ENCODE results near the gene SDS.

SDS gene

DNA sequence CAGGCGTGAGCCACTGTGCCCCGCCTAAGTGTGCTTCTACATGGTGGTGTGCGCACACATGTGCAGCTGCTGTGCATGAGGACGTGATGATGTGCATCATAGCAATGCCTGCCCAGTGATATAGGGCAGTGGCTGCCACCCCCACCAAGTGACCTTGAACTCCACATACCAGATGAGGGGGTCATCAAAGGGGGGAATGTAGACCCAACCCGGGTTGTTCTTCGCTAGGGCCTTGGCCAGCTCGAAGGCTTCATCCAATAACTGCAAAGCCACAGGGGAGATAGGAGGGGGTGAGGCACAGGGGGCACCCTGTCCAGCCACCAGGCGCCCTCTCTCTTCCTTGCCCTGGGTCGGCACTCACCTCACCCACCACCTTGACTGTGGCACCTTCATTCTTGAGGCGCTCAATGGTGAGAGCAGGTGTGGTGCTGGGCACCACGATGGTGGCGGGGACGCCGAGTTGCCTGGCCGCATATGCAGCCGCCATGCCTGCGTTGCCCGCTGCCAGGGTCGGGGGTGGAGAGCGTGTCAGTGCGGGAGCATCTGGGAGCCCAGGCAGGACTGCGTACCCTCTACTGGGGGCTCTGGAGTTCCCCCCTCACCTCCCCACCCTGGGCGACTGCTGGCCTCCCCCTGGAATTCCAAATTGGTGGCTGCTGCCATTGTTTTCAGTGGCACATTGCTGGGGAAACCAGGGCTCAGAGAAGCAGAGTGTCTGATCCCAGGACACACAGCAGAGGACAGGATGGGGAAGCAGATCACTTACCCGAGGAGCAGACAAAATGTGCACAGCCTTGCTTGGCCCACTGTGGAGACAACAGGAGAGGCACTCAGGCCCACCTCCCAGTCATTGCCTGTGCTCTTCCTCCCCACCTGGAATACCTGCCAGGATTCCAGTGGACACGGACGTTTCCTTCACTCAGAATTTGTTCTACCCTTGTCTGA lies 5.1 kb downstream of the SDS start:
- DNase-seq = no peak

DNA sequence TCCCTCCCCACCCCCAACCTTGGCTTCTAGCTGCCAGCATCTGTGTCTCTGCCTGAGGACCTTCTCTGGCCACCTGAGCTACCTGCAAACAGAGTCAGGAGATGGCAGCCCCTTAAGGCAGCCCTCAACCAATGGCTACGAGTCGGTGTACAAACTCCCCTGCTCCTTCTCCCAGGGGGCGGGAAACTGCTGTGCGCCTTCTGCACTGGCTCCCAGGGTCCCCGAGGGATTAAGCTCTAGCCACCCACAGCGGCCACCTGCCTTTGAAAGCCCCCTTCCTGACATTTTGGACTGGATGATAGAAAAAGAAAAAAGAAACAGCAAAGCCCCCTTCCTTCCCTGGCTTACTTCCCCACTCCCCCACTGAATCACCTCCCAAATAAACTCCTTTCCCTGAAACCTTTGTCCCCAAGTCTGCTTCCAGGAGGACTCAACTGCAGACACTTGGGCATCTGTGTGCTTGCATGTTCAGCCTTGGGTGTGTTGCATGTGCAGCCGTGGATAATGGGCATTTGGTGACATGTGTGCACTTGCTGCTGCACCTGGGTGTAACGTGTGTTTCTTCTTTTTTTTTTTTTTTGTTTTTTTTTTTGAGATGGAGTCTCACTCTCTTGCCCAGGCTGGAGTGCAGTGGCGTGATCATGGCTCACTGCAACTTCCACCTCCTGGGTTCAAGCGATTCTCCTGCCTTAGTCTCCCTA lies 6.0 kb downstream of the SDS start:
- DNase-seq = no peak

DNA sequence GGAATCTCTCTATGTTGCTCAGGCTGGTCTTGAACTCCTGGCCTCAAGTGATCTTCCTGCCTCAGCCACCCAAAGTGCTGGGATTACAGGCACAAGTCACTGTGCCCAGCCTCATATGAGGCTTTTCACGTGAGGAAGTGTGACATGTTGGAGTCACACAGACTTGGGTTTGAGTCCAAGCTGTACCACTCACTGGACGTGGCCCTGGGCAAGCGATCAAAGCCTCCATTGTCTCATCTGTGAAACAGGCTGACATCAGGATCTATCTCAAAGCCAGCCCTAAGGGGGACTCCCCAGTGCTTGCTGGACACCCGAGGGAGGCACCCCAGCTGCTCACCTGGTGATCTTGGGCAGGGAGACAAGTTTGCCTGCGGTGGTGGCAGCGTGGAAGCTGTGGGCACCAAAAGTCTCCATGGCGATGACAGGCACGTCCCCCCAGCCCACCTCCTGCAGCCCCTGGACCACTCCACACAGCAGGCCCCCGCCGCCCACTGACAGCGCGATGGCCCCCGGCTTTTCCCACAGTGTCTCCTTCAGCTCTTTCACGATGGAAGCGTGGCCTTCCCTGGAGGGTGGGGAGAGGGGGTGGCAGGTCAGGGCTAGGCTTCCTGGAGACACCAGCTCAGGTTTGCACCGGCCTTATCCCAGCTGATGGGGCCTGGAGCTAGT lies 6.7 kb downstream of the SDS start:
- DNase-seq = no peak

DNA sequence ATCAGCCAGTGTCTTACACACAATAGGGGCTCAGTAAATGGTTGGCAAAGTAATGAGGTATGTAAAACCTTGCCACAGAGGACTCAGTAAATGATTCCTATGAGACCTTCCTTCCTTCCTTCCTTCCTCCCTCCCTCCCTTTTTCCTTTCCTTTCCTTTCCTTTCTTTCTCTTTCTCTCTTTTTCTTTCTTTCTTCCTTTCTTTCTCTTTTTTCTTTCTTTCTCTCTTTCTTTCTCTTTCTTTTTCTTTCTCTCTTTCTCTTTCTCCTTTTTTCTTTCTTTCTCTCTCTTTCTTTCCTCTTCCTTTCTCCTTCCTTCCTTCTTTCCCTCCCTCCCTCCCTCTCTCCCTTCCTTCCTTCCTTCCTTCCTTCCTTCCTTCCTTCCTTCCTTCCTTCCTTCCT lies 7.5 kb downstream of the SDS start:
- DNase-seq = no peak

DNA sequence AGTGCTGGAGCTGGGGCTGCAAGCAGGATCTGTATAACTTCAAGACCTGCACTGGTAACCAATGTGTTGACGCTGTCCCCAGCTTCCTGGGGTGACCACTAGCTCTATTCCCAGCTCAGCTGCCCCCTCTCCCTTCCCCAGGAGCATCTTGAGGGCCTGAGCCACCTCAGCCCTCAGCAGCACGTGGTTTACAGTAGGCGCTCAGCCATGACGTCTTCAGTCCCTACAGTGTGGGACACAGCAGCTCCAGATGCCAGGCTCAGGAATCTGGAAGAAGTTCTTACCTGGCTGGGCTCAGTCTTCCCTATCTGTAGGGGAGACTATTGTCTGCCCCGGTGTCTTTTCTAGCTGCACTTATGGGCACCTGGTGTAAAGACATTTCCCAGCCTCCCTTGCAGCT lies 8.6 kb downstream of the SDS start:
- no peak for DNase-seq

DNA sequence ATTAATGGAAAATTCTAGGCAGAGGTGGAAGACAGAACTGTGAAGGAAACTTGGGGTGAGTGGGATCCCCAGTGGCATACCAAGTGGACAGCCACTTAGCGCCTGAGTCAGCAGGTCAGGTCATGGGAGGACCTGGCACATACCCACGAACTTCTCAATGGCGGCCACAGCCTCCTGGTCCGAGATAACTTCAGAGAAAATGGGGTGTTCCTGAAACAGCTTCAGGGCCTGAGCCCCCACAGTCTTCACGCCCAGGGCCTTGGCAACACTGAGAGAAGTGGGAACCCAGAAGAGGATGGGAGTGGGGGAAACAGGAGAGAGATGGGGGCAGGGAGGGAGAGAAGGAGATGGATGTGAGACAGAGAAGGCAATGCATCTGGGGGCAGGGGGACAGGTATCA lies 9.9 kb downstream of the SDS start:
- DNase-seq = no peak

DNA sequence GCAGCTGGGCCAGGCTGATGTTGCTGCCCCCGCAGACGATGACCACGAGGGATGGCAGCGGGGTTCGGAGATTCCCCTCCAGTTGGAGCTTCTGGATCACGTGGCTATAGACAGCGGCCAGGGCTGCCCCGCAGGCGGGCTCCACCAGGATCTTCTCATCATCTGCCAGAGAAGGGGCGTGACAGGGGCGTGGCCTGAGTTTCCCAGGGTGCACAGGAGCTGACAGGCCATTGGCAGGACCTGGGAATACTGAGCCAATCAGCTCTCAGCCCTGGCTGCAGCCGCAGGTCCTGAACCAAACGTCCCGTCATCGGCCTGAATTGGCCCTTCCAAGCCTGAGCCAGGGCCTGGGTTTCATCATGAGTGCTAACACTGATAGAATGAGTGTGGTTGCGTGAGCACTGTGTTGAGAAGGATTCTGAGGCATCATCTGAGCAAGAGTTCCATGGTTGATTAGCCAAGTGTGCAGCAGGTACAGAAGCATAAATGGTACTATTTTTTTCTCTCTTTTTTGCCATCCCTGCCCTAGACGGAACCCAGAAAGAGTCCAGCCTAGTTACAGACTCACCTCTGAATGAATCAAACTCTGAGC lies 10.6 kb downstream of the SDS start:
- no peak for DNase-seq

DNA sequence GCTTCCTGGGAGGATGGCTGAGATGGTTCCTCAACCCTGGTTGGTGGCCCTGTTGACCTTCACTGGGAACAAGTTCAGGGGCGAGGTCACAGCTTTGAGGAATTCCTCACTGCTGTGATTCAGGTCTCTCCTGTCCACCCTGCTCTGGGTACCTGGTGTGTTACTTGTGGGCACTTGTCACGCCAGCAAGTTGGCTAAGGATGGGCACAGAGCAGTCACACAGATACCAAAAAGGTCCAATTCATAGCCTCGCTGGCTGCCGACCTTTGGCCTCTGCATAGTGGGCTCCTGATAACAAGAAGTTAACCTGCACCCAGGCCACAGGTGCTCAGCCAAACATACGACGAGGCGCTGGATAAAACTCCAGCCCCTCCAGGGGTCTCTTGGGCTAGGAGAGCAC lies 11.2 kb downstream of the SDS start:
- DNase-seq = no peak

DNA sequence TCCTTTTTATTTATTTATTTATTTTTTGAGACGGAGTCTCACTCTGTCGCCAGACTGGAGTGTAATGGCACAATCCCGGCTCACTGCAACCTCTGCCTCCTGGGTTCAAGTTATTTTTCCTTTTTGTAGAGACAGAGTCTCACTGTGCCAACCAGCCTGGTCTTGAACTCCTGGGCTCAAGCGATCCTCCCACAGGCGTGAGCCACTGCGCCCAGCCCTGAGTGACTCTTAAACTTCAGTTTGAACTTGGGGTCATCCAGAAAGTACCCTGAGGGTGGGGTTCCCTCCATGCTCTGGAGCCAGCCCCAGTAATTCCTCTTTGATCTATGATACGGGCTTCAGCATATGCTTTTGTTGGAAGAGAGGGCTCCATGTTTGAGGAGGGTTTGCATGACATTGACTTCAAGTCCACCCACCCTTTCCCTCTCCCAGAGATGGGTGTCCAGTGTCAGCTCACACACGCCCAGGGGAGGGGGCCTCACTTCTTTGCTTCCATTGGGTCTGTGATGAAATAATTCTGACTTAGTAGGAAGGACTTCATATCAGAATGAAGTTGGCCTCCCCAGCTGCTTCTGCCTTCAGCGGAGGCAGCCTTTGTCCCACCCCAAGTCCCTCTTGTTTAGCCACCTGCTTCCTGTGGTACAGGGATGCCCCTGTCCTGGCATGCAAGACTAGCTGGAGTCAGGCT lies 11.9 kb downstream of the SDS start:
- DNase-seq = no peak

DNA sequence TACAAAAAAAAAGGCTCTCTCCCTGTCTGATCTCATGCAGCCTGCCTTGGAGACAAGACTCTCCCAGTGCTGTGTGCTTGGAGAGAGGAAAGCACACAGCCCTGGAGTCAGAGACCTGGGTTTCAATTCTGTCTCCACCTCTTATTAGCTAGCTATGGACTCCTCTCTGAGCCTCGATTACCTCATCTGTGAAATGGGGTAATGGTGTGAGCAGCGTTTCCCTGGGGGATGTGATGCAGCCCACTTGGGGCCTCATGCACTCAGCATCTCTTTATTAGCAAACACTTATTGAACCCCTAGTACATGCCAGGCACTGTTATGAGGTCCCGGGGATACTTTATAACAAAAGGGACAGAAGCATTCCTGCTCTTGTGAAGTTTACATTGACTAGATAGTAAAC lies 12.5 kb downstream of the SDS start:
- DNase-seq = no peak

DNA sequence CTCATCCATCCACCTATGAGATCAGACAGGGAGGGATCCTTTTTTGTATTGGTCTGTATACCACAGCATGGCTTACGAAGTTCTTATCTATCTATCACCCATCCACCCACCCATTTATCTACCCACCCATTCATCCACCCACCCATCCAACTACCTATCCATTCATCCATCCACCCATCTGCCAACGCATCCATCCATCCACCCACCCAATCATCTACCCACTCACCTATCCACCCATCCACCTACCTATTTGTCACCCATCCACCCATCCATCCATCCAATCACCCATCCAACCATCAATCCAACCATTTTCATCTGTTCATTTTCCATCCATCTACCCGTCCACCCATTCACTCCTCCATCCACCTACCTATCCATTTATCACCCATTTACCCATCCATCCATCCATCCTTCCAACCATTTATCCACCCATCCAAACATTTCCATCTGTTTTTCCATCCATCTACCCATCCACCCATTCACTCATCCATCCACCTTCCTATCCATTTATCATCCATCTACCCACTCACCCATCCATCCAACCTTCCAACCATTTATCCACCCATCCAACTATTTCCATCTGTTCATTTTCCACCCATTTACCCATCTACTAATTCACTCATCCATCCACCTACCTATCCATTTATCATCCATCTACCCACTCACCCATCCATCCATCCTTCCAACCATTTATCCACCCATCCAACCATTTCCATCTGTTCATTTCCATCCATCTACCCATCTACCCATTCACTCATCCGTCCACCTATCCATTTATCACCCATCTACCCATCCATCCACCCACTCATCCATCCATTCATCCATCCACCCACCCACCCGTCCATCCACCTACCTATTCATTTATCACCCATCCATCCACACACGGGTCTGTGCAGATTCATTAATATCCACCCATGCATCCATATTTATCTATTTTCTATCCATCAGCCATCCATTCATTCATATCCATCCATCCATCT lies 13.3 kb downstream of the SDS start:
- no peak for DNase-seq

DNA sequence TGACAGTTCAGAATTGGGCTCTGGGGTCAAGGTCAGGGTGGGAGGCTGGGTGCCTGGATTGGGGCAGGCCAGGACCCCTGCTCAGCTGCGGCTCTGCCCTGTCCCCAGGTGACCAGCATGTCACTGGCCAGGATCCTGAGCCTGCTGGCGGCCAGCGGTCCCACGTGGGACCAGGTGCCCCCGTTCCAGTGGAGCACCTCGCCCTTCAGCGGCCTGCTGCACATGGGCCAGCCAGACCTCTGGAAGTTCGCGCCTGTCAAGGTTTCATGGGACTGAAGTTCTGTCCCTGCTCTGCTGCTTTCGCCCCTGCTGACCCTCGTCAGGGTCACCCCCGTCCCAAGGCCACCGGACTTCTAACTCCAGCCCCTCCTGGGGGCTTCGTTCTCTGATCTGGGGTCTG lies 15.3 kb downstream of the SDS start:
- no peak for DNase-seq

DNA sequence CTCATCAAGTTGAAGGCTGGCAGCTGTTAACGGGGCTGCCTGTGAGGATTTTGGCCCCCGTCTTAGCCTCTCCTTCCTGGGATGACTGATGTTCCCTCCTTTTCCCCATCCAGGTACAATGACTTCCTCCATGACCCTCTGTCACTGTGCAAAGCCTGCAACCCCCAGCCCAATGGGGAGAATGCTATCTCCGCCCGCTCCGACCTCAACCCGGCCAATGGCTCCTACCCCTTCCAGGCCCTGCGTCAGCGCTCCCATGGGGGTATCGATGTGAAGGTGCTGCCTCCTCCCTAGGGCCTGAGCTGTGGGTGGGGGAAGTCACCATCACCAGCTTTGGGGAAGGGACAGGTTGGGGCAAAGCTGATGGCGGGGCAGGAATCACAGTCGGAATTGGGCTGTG lies 16.1 kb downstream of the SDS start:
- no peak for DNase-seq

DNA sequence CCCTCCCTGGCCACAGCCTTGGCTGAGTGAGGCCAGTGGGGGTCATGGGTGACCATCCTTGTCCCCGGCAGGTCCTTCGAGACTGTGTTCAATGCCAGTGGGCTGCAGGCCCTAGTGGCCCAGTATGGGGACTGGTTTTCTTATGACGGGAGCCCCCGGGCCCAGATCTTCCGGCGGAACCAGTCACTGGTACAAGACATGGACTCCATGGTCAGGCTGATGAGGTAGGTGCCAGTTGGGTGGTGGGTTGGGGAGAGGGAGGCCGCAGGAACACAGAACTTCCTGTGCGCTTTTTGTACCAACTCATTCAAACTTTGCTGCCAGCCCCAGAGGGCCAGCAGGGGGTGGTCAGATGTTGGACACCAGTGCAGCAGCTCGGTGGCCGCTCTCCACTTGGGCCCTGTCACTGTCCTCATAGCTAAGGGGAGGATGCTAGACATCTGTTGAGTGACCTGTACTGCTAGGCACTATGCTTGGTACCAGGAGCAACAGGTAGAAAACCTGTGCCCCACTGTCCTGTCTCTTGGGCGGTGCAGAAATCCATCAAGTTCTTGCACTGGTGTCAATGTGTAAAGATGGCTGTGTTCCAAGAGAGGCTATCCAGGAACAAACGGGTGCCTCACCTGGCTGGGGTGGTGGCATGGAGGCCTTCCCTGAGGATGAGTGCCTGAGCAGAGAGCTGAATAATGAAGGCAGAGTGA lies 16.7 kb downstream of the SDS start:
- no peak for DNase-seq

DNA sequence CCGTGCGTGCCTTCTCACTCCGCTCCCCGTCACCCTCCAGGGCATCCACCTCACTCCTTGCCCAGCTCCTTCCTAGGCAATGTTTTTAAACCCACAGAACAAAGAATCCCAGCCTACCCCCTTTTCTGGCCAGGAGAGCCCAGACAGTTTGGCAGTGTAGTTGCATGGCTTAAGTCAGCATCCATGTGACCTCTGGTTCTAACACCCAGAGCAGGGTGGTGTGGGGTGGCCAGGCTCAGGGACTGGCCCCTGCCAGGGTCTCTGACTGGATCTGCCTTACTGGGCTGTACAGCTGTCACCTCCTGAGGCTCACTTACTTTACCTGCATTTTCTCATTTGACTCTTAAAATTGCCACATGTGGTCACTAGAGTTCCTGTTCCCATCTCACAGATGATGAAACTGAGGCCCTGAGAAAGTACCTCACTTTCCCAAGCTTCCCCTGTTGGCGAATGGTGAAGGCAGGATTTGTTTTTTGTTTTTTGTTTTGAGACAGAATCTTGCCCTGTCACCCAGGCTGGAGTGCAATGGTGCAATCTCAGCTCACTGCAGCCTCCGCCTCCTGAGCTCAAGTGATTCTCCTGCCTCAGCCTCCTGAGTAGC lies 18.3 kb downstream of the SDS start:
- DNase-seq = no peak

DNA sequence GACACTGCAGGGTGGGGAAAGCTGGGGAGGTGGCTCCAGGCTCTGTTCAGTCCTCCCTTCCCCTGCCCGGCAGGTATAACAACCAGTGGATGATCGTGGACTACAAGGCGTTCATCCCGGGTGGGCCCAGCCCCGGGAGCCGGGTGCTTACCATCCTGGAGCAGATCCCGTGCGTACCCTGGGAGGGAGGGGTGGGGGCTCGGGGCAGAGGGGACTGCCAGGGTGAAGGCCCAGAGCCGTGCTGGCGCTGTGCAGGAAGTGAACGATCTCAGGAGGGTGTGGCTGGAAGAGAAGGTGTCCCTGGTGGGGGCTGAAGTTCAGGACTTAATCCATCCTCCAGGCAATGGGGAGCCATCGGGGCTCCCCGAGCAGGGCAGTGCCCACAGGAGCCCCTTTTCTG lies 18.9 kb downstream of the SDS start:
- no peak for DNase-seq

DNA sequence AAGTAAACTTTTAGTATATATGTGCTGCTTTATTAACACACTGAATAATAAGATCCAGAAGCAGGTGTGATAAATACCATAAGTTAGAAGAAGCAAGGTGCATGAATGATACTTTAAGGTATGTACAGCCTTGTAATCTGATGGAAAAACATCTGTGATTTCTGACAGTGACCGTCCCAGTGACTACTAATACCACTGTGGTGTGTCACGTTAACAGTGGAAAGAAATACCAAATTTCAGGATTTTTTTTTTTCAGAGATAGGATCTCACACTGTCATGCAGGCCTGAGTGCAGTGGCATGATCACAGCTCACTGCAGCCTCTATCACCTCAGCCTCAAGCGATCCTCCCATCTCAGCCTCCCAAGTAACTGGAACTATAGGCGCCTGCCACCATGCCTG lies 21.5 kb downstream of the SDS start:
- no peak for DNase-seq

DNA sequence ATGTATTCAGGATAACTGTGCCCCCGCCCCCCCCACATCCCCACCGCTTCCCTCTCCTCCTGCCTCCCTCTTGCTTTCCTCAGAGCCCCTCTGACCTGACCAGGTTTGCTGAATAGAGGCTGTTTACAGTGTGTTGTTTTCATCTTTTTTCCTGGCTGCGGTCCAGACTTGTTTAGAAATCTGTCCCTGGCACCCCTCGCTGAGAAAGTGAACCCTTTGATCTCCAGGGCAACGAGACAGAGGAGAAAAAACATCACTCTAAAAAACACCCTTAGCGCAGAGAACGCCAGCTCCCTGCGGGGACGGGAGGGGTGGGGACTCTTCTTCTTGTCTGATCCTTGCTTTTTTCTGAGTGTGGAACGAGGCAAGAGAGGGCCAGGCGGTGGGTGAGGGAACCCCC lies 22.5 kb downstream of the SDS start:
- DNase-seq = no peak

DNA sequence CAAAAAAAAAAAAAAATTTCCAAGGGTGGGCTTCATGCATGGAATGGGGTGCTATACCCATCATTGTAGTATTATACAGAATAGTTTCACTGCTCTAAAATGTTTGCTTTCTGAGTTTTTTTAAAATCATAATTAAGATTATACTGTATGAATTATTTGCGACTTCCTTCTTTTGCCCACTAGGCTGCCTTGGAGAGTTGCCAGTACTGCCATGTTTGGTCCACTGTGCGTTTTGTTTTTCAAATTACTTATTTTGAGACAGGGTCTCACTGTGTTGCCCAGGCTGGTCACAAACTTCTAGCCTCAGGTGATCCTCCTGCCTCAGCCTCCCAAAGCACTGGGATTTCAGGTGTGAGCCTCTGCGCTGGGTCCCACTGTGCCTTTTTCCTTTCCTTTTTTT lies 25.4 kb downstream of the SDS start:
- no peak for DNase-seq

DNA sequence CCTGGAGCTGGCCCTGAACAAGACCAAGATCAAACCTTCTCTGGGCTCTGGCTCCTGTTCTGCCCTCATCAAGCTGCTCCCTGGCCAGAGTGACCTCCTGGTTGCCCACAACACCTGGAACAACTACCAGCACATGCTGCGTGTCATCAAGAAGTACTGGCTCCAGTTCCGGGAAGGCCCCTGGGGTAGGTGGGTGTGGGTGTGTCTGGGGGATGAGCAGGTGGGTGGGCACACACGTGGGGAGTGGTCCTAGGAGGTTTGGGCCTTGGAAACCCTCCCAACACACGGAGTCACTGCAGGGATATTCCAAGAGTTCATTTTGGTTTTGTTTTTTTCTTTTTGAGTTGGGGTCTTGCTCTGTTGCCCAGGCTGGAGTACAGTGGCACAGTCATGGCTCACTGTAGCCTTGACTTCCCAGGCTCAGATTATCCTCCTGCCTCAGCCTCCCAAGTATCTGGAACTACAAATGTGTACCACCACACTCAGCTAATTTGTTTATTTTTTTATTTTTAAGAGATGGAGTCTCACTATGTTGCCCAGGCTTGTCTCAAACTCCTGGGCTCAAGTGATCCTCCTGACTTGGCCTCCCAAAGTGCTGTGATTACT lies 28.8 kb downstream of the SDS start:
- DNase-seq = no peak
